A549 treated with Hydrocortisone at 1 μM for 4 hours (cell line): ENCODE measurements around the gene MALSU1. TPM values are rescaled to one million over a fixed set of nuclear protein-coding genes. Genes with fewer than 3 reads are reported as not detected.

Experiments
- total RNA-seq: library from RNA; stranded (reverse); fragments of 200-300 nt; extraction: Qiagen RNA extraction; gene quantifications from 5 replicates; pipeline ENCODE4 v1.2.3, GENCODE V29; 2022

MALSU1 gene
- 62.2 to 101 TPM (median 94.9 TPM) in 5 replicates for total RNA-seq

DNA sequence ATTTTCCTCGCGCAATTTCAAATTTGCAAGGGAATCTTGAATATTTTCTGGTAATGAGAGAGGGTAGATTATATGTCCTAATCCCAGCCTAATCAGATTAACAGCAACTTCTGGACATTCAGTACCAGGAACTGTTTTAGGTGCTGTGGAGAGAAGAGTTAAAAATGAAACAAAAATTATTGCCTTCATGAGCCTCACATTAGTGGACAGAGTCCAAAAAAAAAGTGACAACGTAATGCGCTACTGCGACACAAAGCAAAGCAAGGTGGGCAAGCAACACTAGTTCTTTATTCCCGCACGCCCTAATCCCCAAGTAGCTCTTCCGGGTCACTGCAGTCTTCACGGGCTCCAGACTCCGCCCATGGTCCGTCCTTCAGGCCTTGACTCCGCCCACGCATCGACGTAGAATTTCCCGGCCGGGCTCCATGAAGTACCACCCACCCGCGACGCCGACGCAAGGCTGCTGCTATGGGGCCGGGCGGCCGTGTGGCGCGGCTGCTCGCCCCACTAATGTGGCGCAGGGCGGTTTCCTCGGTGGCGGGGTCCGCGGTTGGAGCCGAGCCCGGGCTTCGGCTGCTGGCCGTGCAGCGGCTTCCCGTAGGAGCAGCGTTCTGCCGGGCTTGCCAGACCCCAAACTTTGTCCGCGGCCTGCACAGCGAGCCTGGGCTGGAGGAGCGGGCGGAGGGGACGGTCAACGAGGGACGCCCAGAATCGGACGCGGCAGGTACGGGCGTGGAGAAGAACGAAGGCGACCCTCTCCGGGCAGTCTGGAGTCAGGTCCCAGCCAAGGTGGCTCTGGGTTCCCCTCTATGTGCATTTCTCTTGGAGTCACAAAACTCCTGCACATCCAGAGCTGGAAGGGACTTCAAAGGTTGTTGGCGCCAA is at the start of gene MALSU1:
Gene MALSU1 (plus strand): TSS at position 455 of the 885 bp plus-strand sequence. CDS start 14 bp downstream, at position 469.

Other genes starting within 250 kb of the MALSU1 start
- gene KLHL7, start 193.6 kb upstream of the MALSU1 start, total RNA-seq: 21.1 to 27.0 TPM (median 25.0 TPM) in 5 replicates
- gene NUP42, start 117.3 kb upstream of the MALSU1 start, total RNA-seq: 24.8 to 27.8 TPM (median 26.0 TPM) in 5 replicates
- gene GPNMB, start 52.6 kb upstream of the MALSU1 start, total RNA-seq: 2.7 to 3.6 TPM (median 3.1 TPM) in 5 replicates
- gene IGF2BP3, start 171.2 kb downstream of the MALSU1 start, total RNA-seq: 24.4 to 35.8 TPM (median 28.0 TPM) in 5 replicates
- gene TRA2A, start 232.6 kb downstream of the MALSU1 start, total RNA-seq: 69.0 to 87.1 TPM (median 76.7 TPM) in 5 replicates